HFFc6 (cell line): ENCODE results near the gene GPRIN3. TPM values are rescaled to one million over a fixed set of nuclear protein-coding genes. Genes with fewer than 3 reads are reported as not detected.
"Not testable (repeated sequence)": the region's sequence is repeated elsewhere in the genome, so short reads cannot be mapped to it uniquely, and the experiment has no call there.

ENCODE experiments used
- DNase-seq: peaks from one replicate; pipeline ENCODE4 v3.0.0-alpha.2; 2018
- H3K27ac Mint-ChIP-seq: 2 replicates; pipeline ENCODE4 v1.8.0; 2020; ENCODE audit warnings: mild to moderate bottlenecking, mixed read lengths
- H3K27me3 Mint-ChIP-seq: 2 replicates; pipeline ENCODE4 v1.8.0; 2021; ENCODE audit warnings: mild to moderate bottlenecking, moderate library complexity, mixed read lengths; ENCODE audit not compliant: insufficient read depth
- H3K36me3 Mint-ChIP-seq: 2 replicates; pipeline ENCODE4 v1.8.0; 2021; ENCODE audit warnings: low read depth, mixed read lengths
- H3K4me1 Mint-ChIP-seq: 2 replicates; pipeline ENCODE4 v1.8.0; 2020; ENCODE audit warnings: low read depth, mixed read lengths
- H3K4me3 Mint-ChIP-seq: 2 replicates; pipeline ENCODE4 v1.8.0; 2020; ENCODE audit warnings: mild to moderate bottlenecking, moderate library complexity, mixed read lengths
- H3K9me3 Mint-ChIP-seq: 2 replicates; pipeline ENCODE4 v1.8.0; 2020; ENCODE audit warnings: mild to moderate bottlenecking, mixed read lengths
- total RNA-seq, 6 experiments: library from RNA; stranded (reverse); fragmentation: NEBNext Ultra II Directional; extraction: Animal tissue kit (Norgen Biotek cat#: 25700); gene quantifications; 2 replicates in 1 of 6; 3 replicates in 5 of 6; pipeline ENCODE4 v1.2.3, GENCODE V29; 2021
- TF ChIP-seq, protein P1 (sequence below): fragments of 200-600 bp; sonication (generic); IDR thresholded peaks from 2 replicates; pipeline ENCODE4 v1.5.0; 2021; ENCODE audit warnings: antibody characterized with exemption, mild to moderate bottlenecking

Gene GPRIN3
- total RNA-seq, 6 experiments from 2014 or later: under 0.01 to 0.28 (median 0.04) TPM

DNA sequence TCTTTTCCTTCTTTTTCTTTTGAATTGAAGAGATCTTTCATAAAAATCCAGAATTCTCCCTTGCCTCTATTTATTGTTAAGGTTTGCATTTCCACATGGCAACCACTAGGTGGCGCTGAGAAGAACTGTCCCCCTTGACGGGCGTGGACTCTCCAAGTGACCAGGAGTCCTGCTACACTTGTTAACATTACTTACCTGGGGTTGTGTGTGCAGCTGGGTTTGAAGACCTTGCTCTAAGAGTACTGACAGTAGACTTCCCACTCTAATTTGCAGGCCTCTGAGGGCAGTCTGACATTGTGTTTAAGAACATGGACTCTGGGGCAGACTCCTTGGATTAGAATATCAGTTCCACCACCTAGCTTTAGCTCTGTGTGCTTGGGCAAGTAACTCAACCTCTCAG, 52.8 kb downstream of the GPRIN3 start:
- peak; percentile 13 for DNase-seq
- Mint-ChIP-seq H3K27ac (no peak overlapping the region), H3K27me3 (peaks cover 6% of the 10 kb centered on the region), H3K4me3 (no peak overlapping the region), H3K9me3 (no peaks in the 10 kb centered on the region), H3K36me3 (no peaks in the 10 kb centered on the region), H3K4me1 (no peaks in the 10 kb centered on the region)
- TF ChIP-seq, protein P1, sequence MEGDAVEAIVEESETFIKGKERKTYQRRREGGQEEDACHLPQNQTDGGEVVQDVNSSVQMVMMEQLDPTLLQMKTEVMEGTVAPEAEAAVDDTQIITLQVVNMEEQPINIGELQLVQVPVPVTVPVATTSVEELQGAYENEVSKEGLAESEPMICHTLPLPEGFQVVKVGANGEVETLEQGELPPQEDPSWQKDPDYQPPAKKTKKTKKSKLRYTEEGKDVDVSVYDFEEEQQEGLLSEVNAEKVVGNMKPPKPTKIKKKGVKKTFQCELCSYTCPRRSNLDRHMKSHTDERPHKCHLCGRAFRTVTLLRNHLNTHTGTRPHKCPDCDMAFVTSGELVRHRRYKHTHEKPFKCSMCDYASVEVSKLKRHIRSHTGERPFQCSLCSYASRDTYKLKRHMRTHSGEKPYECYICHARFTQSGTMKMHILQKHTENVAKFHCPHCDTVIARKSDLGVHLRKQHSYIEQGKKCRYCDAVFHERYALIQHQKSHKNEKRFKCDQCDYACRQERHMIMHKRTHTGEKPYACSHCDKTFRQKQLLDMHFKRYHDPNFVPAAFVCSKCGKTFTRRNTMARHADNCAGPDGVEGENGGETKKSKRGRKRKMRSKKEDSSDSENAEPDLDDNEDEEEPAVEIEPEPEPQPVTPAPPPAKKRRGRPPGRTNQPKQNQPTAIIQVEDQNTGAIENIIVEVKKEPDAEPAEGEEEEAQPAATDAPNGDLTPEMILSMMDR: peak; percentile 96

DNA sequence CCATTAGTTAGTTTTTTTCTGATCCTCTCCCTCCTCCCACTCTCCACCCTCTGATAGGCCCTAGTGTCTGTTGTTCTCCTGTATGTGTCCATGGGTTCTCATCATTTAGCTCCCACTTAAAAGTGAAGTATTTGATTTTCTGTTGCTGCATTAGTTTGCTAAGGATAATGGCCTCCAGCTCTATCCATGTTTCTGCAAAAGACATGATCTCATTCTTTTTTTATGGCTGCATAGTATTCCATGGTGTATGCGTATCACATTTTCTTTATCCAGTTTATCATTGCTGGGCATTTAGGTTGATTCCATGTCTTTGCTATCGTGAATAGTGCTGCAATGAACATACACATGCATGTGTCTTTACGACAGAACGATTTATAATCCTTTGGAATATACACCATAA, 53.3 kb downstream of the GPRIN3 start:
- not testable (repeated sequence) for H3K4me1 Mint-ChIP-seq, DNase-seq, H3K4me3 Mint-ChIP-seq, H3K27me3 Mint-ChIP-seq, H3K36me3 Mint-ChIP-seq, H3K27ac Mint-ChIP-seq, H3K9me3 Mint-ChIP-seq

DNA sequence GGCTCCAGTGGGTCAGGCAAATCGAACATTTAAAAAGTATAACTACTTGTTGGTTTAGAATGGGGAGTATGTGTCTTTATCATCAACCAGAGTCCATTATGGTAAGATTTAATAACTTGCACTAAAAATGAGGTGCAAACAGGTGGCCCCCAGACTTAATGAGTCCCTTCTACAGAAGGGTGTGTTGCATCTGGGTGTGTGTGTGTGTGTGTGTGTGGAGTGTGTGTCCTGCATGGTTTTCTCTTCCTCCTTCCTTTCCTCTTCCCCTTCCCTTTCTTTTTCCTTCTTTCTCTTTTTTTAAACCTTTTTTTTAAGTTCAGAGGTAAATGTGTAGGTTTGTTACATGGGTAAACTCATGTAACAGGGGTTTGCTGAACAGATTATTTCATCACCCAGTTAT, 53.7 kb downstream of the GPRIN3 start:
- Mint-ChIP-seq H3K4me3 (no peak overlapping the region), H3K27me3 (peaks cover 10% of the 10 kb centered on the region), H3K9me3 (no peaks in the 10 kb centered on the region), H3K27ac (no peak overlapping the region), H3K36me3 (no peaks in the 10 kb centered on the region), H3K4me1 (no peaks in the 10 kb centered on the region)
- TF ChIP-seq, protein P1: no peak
- DNase-seq: no peak

DNA sequence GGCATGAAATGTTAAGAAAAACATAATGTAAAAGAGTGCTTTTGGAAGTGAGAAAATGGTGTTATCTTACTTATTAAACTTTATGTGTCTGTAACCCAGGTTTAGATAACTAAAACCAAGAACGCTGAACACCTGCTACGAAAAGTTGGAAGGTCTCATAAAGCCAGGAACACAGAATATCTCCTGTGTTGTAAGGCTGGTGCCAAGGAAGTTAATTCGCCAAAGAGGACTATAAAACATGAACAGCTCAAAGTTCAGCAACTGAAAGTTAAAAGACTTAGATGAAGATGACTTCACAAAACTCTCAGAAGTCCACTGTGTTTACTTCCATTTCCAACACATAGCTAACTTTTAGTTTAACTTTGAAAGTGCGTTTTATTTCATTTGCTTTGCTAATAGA, 54.3 kb downstream of the GPRIN3 start:
- Mint-ChIP-seq H3K4me1 (no peaks in the 10 kb centered on the region), H3K27me3 (peaks cover 11% of the 10 kb centered on the region), H3K4me3 (no peak overlapping the region), H3K27ac (no peak overlapping the region), H3K36me3 (no peaks in the 10 kb centered on the region), H3K9me3 (no peaks in the 10 kb centered on the region)
- DNase-seq: no peak
- TF ChIP-seq, protein P1: no peak

DNA sequence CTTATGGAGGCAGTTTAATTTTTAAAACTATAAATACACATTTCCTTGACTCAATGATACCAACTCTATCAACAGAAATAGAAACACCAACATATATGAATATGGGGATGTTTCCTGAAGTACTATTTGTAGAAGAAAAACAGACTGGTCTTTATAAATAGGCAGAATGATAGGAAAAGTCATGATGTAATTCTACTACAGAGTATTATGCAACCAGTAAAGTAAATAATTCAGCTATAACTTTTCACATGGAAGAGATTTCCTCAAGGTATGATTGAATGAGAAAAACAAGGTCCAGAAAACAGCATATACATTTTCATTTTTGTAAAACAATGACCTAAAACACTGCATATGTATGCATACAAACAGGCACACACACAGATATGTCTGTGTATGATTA, 56.2 kb downstream of the GPRIN3 start:
- Mint-ChIP-seq H3K9me3 (no peaks in the 10 kb centered on the region), H3K27me3 (peaks cover 16% of the 10 kb centered on the region)
- TF ChIP-seq, protein P1: no peak

DNA sequence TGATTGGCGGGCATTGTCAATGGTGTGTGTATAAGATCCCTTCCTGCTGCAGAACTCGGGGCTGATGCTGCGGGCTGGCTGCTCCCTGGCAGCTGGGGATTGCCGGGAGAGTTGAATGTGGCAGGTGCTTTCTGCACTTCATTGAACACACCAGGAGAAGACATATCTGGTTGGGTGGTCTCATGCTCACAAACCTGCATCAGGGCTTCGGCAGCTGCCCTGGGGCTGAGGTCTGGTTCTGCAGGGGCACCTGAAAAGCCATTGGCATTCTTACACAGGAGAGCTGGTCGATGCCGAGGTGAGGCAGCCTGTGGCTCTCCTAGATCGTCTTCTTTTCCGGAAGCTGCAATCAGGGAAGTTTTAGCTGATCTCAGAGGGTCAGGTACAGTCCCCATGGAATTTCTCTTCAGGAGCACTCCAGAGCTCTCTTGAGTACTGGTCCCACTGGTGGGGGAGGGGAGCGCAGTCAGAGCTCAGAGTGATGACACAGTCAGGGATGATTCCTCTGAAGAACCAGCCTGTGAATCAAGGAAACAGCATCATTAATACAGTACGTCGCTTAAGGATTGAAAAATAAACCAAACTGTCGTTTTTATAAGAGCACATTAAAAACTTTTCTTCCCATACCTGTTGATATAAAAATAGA, 57.8 kb downstream of the GPRIN3 start:
- DNase-seq: no peak
- H3K27ac Mint-ChIP-seq: no peak overlapping the region
- H3K9me3 Mint-ChIP-seq: no peaks in the 10 kb centered on the region
- H3K4me1 Mint-ChIP-seq: no peaks in the 10 kb centered on the region
- TF ChIP-seq, protein P1: no peak
- H3K27me3 Mint-ChIP-seq: peaks cover 18% of the 10 kb centered on the region
- H3K36me3 Mint-ChIP-seq: no peaks in the 10 kb centered on the region
- no peak overlapping the region for H3K4me3 Mint-ChIP-seq

More for the DNA sequence above, 56.2 kb downstream of the GPRIN3 start:
- no peaks in the 10 kb centered on the region for H3K4me1 Mint-ChIP-seq
- no peaks in the 10 kb centered on the region for H3K36me3 Mint-ChIP-seq
- H3K27ac Mint-ChIP-seq: no peak overlapping the region
- H3K4me3 Mint-ChIP-seq: no peak overlapping the region
- DNase-seq: no peak
